RWPE2 (cell line): Measurements from ENCODE around the gene ODC1.

Source experiments
- ATAC-seq: fragments of 200-7000 bp; cut with Tn5 transposase; 3 replicates; pipeline ENCODE4 v1.9.1; 2021; ENCODE audit warnings: low read depth
- DNase-seq: peaks from one replicate; pipeline ENCODE4 v3.0.0-alpha.2; 2020; ENCODE audit warnings: low spot score
- H3K27ac ChIP-seq: fragments of 450-650 bp; 2 replicates; pipeline ENCODE4 v1.5.1; 2017; ENCODE audit warnings: mild to moderate bottlenecking; ENCODE audit not compliant: poor library complexity, severe bottlenecking
- H3K27me3 ChIP-seq: fragments of 250-450 bp; sonication (Bioruptor Pico); 2 replicates; pipeline ENCODE4 v1.5.1; 2021; ENCODE audit warnings: mild to moderate bottlenecking, moderate library complexity; ENCODE audit not compliant: insufficient read depth, poor library complexity, severe bottlenecking
- H3K36me3 ChIP-seq: fragments of 250-450 bp; sonication (Bioruptor Pico); 2 replicates; pipeline ENCODE4 v1.5.1; 2020; ENCODE audit warnings: low read depth, mild to moderate bottlenecking, moderate library complexity
- H3K4me1 ChIP-seq: fragments of 250-450 bp; sonication (Bioruptor Pico); 2 replicates; pipeline ENCODE4 v1.5.1; 2021; ENCODE audit warnings: mild to moderate bottlenecking, moderate library complexity; ENCODE audit not compliant: insufficient read depth, poor library complexity, severe bottlenecking
- H3K4me3 ChIP-seq: fragments of 250-450 bp; sonication (Bioruptor Pico); 2 replicates; pipeline ENCODE4 v1.5.1; 2021; ENCODE audit warnings: mild to moderate bottlenecking, moderate library complexity; ENCODE audit not compliant: severe bottlenecking
- H3K9me3 ChIP-seq: fragments of 250-450 bp; sonication (Bioruptor Pico); 2 replicates; pipeline ENCODE4 v1.5.1; 2021; ENCODE audit warnings: mild to moderate bottlenecking, moderate library complexity; ENCODE audit not compliant: severe bottlenecking
- CTCF ChIP-seq: fragments of 450-650 bp; IDR thresholded peaks from one replicate; pipeline ENCODE4 v1.5.1; 2017; ENCODE audit warnings: mild to moderate bottlenecking, moderate library complexity; ENCODE audit not compliant: poor library complexity, severe bottlenecking

ODC1 gene

GRCh38 chr2:10475811-10476660, 27.9 kb upstream of the ODC1 start:
- no peaks in the 10 kb centered on the region for H3K27me3 ChIP-seq

GRCh38 chr2:10475221-10475722, 27.1 kb upstream of the ODC1 start:
- H3K9me3 ChIP-seq = no peaks in the 10 kb centered on the region
- H3K36me3 ChIP-seq = no peaks in the 10 kb centered on the region
- no peak for DNase-seq
- H3K4me1 ChIP-seq = no peaks in the 10 kb centered on the region
- H3K27ac ChIP-seq = no peak overlapping the region
- ATAC-seq = no peak
- no peak for TF ChIP-seq CTCF
- no peak overlapping the region for H3K4me3 ChIP-seq
- H3K27me3 ChIP-seq = no peaks in the 10 kb centered on the region

More at GRCh38 chr2:10475811-10476660, 27.9 kb upstream of the ODC1 start:
- no peak for TF ChIP-seq CTCF
- no peak overlapping the region for H3K27ac ChIP-seq
- H3K36me3 ChIP-seq = no peaks in the 10 kb centered on the region
- no peaks in the 10 kb centered on the region for H3K4me1 ChIP-seq
- H3K9me3 ChIP-seq = no peaks in the 10 kb centered on the region
- DNase-seq = no peak
- no peak for ATAC-seq
- H3K4me3 ChIP-seq = no peak overlapping the region

- H3K4me3 ChIP-seq = no peak overlapping the region
- ATAC-seq = no peak
- H3K27ac ChIP-seq = no peak overlapping the region
- DNase-seq = no peak
- no peak for TF ChIP-seq CTCF
- H3K4me1 ChIP-seq = no peaks in the 10 kb centered on the region
- H3K27me3 ChIP-seq = no peaks in the 10 kb centered on the region
- no peaks in the 10 kb centered on the region for H3K9me3 ChIP-seq
- no peaks in the 10 kb centered on the region for H3K36me3 ChIP-seq
These were observed 25.1 kb upstream of the ODC1 start for GRCh38 chr2:10473121-10473756.

- H3K9me3 ChIP-seq = no peaks in the 10 kb centered on the region
- H3K27me3 ChIP-seq = no peaks in the 10 kb centered on the region
- H3K4me3 ChIP-seq = no peak overlapping the region
- no peak for DNase-seq
- ATAC-seq = no peak
- no peaks in the 10 kb centered on the region for H3K4me1 ChIP-seq
- no peaks in the 10 kb centered on the region for H3K36me3 ChIP-seq
- H3K27ac ChIP-seq = no peak overlapping the region
- no peak for TF ChIP-seq CTCF
These were observed 23.8 kb upstream of the ODC1 start for GRCh38 chr2:10471955-10472354.
